Middle frontal gyrus (tissue), 1 donor: ENCODE data around the gene SH3PXD2A.
"Not testable (repeated sequence)": the region's sequence is repeated elsewhere in the genome, so short reads cannot be mapped to it uniquely, and the experiment has no call there.

Source experiments
- DNase-seq: peaks from one replicate; pipeline ENCODE4 v3.0.0-alpha.2; 2015; ENCODE audit warnings: low spot score; ENCODE audit errors: extremely low spot score

SH3PXD2A gene

DNA sequence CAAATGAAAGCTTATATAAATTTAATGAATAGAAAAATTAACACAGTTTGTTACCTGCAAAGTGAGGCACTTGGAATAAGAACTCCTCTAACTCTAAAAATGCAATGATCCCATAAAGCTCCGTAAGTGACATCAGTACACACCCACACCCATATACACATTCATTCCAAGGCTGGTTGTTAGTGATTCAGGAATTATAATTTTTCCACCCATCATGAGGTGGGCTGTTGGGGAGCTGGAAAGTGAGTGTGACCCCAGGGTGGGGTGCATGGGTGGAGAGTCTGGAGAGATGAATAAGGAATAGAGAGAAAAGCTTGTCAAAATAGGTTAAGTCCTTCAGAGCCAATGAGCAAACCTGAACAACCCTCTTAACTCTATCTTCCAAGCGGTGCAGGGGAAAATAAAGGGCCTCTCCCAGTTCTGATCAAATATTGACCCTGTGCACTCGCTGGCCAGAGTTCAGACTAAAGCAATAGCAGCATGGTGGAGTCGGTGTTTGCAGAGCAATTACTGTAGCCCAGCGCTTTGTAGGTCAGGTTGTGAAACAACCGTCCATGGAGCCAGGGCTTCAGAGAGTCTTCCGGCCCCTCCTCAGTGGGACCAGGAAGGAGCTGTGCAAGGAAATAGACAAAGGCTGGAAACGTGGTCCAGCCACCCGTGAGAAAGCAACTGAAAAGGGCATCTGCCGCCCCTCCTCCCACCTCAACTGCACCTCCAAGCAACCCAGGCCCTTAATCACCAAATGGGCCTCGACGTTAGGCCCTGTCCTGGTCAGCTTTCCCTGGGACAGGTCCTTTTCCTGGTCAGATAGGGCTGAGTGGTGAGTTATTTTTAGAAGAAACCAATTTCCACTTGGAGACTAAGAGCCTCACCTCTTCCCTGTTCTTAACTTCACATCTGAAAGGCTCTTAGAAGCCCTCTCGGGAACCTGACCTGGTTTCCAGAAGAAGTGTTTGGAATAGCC lies 61.2 kb downstream of the SH3PXD2A start:
- DNase-seq = no peak

DNA sequence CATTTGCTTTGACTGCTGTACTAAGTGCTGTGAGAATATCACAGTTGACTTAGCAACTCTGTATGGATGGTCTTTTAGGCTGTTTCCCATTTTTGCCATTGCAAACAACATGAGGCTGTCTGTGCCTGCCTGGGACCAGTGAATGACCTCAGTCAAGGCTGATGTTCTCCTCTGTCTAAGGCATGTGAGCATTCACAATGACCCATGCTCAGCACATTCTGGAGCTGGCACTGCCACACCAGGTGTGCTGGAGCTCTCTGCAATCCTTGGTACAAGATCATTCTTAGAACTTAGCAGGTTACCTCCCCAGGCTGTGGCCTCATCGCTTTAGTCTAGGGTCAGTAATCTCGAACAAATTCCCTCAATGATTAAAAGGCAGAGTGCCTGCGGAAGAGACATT lies 61.9 kb downstream of the SH3PXD2A start:
- no peak for DNase-seq

DNA sequence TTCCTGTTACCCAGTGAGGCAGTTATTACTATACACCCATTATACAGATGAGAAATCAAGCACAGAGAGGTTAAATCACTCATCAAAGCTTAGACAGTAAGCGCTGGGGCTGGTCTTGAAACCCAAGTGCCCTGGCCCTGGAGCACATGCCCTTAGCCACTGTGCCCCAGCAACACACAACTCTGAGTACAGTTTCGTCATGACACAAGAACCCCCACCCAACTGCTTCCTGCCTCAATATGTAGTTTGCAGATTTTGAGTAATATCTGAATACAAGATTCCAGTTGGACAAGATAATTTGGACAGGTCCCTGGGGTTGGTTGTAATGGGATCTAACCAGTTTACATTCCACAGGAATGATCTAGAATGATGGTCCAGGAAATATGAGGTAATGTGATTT lies 62.8 kb downstream of the SH3PXD2A start:
- DNase-seq = no peak

DNA sequence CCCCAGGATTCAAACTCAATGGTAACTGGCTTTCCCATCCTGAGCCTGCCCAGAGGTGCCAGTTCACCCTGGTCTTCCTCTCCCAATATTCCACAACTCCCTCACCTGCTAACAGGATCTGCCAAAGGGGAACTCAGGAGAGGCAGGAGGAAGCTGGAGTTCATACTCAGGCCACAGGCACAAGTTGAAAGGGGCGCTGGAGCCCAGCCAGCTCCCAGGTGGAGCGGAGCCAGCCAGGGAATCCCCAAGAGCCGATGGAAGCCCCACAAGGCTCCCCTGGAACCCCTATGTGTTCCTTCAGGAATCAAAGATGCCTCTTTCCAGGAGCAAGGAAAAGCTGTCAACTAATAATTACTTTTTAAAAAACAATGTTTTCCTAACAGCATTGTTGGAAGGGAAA lies 63.5 kb downstream of the SH3PXD2A start:
- DNase-seq = no peak

DNA sequence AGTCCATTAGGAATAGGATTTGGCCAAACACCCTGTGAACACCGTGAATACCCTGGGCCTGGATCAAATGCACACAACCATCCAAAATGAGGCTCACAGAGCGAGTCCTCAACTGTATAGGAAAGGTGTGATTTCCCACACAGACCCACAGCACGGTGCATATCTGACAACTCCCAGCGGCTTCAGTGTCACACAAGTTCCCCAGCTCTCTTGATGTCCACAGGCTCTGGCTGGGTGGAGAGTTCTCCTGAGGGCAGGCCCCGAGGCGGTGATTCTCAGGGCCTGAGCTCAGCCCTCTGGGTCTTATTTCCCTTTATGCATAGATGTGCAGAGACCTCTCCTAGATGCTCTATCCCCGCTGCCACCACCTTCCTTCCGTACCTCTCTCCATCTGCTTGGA lies 64.1 kb downstream of the SH3PXD2A start:
- DNase-seq = no peak

DNA sequence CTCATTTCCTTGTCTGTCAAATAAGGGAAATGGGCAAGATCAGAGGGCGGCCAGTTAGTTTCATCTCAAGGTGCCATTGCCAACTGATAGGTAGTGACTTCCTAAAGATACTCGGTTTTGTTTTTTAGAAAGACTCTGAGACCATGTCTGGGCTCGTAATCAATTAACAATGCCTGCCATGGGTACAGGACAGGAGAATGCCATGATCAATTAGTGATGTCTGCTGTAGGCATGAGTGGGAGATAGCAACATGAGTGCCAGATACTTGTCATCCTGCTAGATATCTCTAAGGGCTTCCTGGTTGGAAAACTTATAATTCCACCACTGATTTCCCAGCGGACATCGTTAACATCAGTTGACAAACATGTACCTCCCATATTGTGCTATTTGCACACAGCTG lies 64.8 kb downstream of the SH3PXD2A start:
- DNase-seq = no peak

DNA sequence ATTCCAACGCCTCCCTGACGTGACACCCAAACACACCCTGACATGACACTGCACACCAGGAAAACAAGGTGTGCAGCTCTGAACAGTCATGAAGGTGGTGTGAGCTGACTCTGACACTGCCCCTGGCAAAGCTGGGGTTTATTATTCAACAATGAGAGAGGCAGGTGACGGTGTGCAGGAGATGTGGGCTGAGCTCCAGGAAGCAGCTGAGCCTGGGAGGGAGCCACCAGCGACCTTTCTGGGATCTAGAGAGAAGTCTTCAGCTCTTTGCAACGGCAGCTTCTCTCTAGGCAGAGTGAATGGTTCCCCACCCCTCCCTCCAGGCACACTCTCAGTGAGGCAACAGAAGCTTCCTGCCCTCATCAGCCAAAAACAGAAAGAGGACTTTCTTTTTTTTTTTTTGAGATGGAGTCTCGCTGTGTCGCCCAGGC lies 65.6 kb downstream of the SH3PXD2A start:
- DNase-seq = no peak

DNA sequence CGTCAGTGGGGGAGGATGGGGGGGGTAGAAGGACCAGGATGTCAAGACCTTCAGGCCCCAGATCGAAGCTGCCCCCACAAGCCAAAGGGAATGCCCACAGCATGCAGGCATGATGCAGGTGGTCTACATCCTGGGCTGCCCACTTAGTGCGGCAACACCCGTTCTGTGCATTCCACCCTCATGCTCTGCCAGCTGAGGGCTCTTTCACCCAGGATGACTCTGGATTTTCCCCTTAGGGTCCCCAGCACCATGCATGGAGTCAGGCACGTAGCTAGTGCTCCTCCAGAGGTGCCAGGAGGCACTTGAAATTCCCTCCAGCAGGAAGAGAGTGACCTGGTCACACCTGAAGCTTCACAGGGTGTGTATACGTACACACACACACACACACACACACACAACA lies 66.2 kb downstream of the SH3PXD2A start:
- no peak for DNase-seq

DNA sequence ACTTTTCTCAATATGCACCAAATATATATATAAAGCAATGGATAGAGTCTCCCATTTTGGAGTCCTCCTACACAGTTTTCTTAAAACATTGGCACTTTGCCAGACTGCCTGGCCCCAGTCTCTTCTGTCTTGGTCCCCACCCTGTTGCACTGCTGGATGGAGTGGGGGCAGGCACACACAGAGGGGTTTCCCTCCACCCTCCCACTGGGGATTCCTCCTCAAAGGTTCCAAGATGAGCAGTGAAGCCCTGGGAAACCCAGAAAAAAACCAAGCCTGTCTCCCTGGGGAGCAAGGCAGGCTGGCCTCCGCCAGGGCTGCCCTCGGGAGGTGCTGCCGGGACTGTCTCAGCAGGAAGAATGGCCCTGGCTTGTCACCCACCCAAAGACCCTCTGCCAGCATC lies 68.0 kb downstream of the SH3PXD2A start:
- DNase-seq = no peak

DNA sequence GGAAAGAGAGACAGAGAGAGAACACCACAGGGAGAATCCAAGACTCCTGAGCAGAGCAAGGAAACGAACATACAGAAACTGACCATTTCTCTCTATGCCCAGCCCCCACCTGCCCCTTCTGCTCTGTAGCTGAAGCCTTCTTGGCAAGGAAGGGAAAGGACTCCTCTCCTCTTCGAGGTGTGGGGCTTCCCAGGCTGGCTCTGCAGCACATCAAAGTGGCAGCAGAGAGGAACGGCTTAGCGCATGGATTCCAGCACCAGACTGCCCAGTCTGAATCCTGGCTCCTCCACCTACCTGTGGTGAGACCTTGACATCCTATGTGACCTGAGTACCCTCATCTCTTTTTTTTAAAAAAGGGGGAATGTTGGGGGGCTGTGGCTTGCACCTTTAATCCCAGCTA lies 69.4 kb downstream of the SH3PXD2A start:
- DNase-seq = no peak

DNA sequence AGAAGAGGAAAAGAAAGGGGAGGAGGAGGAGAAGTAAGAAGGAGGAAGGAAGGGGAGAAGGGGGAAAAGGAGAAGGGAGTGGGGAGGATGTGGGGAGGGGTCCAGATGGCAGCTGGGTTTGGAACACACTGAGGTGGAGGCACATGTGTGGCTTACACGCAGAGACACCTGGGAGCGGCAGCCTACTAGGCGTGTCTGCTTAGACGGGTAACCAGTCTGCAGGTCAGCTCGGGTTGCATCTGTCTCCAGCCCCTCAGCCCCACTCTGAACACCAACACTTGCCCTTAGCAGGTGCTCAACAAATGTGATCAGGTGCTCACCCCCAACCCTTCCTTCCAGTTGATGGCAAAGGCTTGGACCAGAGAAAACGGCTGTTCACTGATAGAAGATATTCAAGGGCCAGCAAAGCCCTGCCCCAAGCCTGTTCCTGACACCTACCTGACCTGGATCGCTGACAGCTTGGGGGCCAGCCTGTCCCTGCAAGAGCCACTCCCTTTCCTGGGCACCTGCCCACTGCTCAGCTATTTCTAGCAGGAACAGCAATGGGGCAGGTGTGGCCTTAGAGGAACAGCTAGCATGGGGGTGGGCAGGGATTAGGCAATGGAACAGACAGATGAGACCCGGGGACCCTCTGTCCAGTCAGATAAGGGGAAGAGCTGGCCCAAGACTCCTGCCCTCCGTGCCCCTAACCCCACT lies 70.5 kb downstream of the SH3PXD2A start:
- DNase-seq = no peak

DNA sequence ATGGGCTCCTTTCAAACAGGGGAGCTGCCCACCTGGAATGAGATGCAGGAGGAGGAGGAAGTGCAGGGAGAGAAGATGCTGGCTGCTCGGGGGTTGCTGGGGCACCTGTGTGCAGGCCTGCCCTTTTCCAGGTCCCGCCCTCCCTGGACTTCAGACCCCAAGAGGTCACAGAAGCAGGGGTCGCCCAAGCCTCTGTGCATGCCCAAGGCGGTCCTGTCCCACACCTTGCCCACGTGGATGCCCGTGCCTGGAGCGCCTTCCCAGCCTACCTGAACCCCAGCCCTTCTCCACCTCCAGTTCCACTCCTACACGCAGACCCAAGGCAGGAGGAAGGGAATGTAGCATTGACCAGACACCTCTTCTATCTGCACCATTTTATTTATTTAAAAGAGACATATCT lies 71.3 kb downstream of the SH3PXD2A start:
- DNase-seq = no peak

DNA sequence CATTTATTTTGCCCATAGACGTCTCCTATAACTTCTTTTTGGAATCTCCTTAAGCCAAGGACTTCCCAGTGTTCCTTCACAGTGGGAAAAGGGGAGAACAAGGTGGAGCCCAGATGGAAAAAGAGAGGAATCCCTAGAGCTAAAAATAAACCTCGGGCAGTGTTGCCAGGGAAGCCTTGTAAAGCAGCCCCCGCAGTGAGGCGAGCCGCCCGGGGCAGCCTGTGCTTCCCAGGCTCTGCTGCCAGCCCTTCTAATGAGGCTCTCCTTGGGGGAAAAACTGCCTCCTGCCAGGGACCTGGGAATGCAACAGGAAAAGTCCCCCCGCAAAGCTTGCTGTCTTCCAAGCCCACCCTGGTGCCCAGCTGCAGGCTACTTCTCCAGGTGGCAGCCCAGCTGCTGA lies 71.7 kb downstream of the SH3PXD2A start:
- peak; percentile 34 for DNase-seq

DNA sequence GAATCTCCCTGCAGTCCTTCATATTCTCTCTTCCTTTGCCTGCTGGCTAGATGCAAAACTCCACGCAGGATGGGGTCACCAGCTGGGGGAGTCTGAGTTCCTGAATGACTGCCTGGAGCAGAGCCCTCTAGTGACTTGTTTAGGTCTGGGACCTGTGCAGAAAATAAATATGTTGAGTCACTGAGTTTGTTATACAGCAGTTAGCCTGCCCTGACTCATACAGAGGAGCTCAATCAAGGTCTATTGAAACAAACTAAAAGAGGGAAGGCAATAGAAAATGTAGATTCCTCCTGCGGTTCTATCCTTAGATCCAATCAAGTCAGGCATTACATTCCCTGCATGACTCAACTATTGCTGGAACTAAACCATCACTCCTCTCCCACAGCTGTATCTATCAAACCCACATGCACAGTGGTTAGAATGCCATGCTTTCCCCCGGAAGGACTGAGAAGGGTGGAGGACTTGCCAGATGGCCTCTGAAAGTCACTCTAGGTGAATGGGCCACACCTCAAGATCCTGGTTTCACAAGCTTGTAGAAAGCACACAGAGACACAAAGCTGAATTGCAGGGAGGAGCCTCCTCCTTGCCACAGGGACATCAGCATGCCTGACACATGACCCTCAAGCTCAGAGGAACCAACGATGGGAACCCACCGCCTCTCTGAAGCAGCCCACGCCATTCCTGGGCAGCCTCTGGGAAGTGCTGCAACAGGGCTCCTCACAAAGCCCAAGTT lies 73.9 kb downstream of the SH3PXD2A start:
- DNase-seq = no peak

DNA sequence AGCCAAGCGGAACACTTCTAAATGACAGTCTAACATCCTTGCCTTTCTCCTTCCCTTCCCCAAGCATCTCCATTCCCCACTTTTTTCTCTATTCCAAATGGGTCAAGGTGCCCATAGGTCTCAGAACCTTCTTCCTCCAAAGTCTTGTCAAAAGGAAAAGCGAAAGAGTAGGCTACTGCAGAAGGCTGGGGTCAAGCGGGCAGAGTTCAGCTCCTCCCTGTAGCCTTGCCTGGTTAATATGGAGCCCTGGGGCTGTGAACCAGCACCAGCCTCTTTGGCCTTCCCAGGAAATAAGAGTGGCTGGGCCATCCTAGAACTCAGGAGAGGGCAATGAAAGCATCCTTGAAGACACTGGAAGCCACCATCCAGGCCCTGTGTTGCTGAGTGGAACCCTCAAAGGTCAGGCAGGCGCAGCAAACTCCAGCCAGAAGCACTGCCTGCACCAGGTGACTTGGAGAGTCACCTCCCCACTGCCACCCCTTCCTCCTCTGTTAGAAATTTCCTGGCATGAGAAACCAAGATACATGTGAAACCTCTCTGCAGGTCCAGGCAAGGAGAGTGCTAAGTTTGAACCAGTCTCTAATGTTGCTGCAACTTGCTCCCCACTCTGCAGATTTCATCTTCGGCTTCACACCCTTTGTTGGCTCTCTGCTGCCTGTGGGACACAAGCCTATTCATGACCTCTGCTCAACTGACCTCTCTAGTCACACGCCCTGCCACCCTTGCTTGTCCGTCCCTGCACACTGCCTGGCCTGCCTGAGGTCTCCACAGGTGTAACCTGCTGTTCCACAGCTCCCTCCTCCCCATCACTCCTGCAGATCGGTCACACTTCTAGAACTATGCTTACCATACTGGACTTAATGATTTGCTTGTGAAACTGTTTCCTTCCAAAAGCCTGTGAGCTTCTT lies 74.9 kb downstream of the SH3PXD2A start:
- DNase-seq = no peak

DNA sequence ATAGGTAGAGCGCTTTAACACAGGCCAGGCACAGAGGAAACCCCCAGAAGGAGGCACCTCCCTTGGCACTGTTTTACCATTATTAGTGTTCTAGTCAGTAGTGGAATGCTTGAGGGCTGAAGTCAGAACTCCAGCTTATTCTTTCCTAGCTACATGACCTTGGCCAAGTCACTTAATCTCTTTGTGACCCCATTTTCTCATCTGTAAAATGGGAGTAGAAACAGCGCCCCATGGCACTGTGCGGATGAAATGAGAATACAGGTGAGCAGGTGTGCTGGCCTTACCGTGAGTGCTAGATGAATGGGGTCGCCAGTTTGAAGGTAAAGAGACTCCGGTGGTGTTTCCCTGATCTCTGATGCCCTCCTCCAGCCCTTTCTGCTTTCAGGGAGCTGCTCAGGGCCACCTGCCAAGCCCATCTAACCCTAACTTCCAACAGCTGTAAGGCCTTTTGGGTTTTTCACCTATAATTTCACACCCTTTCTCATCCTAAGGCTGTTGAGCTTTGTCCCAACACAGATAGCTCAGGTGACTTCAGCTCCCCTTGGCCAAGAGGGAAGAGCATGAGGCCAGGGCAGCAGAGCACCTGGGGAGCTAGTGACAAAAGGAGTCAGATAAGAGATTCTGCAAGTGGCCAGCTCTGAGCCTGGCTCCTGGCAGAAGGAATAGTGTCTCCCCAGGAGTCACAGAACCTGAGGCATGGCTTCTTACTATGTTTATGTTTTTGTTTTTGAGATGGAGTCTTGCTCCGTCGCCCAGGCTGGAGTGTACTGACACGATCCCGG lies 76.8 kb downstream of the SH3PXD2A start:
- no peak for DNase-seq

DNA sequence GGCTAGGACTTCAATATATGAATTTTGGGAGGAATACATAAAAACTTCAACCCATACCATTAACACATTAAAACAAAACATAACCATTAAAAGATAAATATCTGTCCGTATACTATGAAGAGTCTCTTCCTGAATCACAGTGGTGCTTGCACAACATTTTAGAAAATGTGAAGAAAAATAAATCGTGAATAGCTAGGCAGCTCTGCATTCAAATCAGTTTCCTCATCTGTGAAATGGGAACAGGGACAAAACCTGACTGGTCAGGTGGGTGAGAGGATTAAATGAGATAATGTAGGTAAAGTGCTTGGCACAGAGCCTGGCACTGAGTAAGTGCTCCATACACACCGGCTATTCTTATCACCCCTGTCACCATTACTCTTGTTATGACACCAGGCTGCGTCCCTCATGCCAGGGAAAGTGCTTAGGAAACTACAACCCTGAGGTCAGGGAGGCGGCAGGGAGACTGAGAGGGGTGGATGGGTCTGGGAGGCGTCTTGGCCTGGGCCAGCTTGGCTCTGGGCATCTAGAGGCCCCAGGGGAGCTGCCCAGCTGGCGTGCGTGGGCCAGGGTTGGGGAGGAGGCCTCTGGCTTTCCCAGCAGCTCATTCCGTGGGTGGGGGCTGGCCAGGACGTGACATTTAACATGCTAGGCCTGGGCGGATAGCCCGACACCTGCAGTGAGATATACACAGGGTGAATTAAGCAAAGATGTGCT lies 78.3 kb downstream of the SH3PXD2A start:
- no peak for DNase-seq

DNA sequence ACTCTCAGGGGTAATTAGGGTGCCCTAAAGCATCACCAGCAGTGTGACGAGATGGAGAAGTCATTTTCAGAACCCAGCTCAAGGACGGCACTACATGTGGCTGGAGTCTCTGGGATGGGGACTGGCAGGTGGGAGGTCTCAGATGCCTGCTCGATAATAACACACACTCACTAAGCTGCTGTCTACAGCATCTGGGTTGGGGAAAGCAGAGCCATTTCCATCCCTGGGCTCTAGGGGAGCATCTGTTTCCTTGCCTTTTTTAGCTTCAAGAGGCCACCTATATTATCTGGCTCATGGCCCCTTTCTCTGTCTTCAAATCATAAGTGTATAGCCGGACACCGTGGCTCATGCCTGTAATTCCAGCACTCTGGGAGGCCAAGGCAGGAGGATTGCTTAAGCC lies 79.6 kb downstream of the SH3PXD2A start:
- no peak for DNase-seq

DNA sequence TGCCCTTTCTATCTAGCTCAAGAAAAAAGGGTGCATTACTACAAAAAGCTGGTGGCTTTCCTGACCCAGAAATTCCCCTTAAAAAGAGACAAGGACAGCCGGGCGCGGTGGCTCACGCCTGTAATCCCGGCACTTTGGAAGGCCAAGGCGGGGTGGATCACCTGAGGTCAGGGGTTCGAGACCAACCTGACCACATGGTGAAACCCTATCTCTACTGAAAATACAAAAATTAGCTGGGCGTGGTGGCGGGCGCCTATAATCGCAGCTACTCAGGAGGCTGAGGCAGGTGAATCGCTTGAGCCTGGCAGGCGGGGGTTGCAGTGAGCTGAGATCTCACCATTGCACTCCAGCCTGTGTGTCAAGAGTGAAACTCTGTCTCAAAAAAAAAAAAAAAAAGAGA lies 82.5 kb downstream of the SH3PXD2A start:
- not testable (repeated sequence) for DNase-seq
